GM21381 (cell line): ENCODE results near the gene SAA1.
A peak's percentile ranks its signal among the peaks of the same experiment; 100 is the strongest.
"Not testable (repeated sequence)": the region's sequence is repeated elsewhere in the genome, so short reads cannot be mapped to it uniquely, and the experiment has no call there.

Experiments
- ATAC-seq: cut with Tn5 transposase; IDR thresholded peaks from one replicate; pipeline ENCODE4 v1.9.1; 2021; ENCODE audit warnings: mild to moderate bottlenecking, moderate library complexity; ENCODE audit not compliant: unreplicated experiment

Gene SAA1

DNA sequence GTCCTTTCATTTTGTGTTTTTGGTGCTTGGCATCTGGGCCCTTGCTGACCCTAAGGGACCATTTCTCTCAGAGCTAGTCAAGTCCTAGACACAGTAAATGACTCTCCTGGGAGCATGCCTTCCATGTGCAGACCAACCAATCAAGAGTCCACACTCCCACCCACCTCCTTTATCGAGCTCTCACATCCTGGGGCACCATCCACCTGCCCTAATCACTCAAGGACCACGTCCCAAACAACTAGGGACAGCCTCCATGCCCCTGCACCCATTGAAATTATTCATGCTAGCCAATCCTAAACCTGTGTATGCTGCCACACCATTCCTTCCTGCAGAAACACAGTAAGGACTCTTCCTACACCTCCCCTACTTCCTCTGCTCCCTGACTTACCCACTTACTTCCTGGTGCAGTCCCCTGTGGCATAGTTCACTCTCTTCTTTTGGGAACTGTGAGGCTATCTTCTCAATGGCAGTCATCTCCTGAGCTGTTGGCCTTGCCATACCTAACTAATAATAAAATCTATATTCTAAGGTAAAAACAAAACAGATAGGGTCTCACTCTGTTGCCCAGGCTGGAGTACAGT lies 11.2 kb upstream of the SAA1 start:
- no peak for ATAC-seq

DNA sequence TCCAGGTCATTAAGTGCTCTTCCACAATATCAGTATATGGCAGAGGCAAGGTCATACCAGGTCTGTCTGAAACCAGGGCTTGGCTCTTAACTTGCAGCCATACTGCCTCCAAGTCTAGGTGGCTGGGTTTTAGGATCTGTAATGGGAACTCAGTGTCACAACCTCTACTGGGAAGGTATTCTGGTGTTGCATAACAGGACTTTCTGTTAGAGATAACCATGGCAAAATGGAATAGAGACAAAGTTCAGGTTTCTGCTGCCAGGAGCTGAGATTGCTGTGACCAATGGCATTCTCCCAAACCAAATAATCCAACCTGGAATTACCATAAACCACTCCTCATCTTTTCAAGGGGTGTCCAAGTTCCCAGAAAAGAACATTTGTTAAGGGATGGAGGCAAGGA lies 6.8 kb upstream of the SAA1 start:
- no peak for ATAC-seq

GRCh38 chr11:18261721-18262120 lies 4.3 kb upstream of the SAA1 start:
- ATAC-seq: no peak

GRCh38 chr11:18262681-18263350 lies 3.2 kb upstream of the SAA1 start:
- not testable (repeated sequence) for ATAC-seq

- no peak for ATAC-seq
These were observed 2.0 kb upstream of the SAA1 start for GRCh38 chr11:18264035-18264434.

DNA sequence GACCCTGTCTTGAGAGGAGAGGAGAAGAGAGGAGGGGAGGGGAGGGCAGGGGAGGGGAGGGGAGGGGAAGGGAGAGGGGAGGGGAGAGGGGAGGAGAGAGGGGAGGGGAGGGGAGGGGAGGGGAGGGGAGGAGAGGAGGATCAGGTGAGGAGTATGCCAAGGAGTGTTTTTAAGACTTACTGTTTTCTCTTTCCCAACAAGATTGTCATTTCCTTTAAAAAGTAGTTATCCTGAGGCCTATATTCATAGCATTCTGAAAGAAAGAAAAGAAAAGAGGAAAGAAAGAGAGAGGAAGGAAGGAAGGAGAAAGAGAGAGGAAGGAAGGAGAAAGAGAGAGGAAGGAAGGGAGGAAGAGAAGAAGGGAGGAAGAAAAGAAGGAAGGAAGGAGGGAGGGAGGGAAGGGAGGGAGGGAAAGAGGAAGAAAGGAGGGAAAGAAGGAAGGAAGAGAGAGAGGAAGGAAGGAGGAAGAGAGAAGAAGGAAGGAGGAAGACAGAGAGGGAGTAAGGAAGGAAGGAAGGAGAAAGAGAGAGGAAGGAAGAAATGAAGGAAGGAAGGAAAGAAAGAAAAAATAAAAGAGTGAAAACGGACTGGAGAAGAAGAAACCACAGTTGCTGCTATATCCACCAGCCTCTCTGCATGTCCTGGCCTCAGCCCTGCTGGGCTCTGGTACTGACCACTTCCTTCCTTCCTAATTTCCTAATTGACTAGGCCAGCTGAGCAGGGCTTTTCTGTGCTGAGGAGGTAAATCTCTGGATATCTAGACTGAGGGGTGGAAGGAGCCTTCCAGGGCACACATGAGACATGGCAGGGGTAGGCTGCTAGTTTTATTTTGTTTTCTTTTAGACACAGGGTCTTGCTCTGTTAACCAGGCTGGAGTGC lies 1.1 kb upstream of the SAA1 start:
- ATAC-seq: no peak

GRCh38 chr11:18267335-18268133 lies 1.5 kb downstream of the SAA1 start:
- ATAC-seq: peak; percentile 63

GRCh38 chr11:18269252-18269651 lies 3.2 kb downstream of the SAA1 start:
- not testable (repeated sequence) for ATAC-seq

GRCh38 chr11:18270102-18270501 lies 4.0 kb downstream of the SAA1 start:
- no peak for ATAC-seq

DNA sequence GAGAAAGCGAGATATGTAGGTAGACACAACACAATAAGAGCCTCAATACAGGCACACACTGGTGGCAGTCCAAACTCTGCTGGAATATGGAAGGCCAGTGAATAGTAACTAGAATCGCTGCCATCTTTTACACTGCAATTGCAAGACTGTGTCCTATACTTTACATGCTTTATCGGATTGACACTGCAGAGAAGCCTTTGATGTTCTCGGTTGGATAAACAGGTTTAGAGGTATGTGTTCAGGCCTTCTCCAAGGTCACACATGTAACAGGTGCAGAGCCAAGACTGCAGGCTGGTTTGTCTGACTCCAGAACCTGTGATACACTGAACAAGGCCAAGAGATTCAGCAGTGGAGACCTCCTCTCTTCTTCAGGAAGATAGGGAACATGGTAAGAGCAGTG lies 5.1 kb downstream of the SAA1 start:
- ATAC-seq: no peak

GRCh38 chr11:18277565-18278271 lies 11.7 kb downstream of the SAA1 start:
- ATAC-seq: no peak

- ATAC-seq: peak; percentile 87
These were observed 14.5 kb downstream of the SAA1 start for GRCh38 chr11:18280438-18281045.

GRCh38 chr11:18282626-18283025 lies 16.6 kb downstream of the SAA1 start:
- no peak for ATAC-seq

GRCh38 chr11:18285841-18286240 lies 19.8 kb downstream of the SAA1 start:
- no peak for ATAC-seq

- no peak for ATAC-seq
These were observed 22.8 kb downstream of the SAA1 start for GRCh38 chr11:18288911-18289310.

GRCh38 chr11:18294862-18295261 lies 28.8 kb downstream of the SAA1 start:
- ATAC-seq: peak; percentile 60

DNA sequence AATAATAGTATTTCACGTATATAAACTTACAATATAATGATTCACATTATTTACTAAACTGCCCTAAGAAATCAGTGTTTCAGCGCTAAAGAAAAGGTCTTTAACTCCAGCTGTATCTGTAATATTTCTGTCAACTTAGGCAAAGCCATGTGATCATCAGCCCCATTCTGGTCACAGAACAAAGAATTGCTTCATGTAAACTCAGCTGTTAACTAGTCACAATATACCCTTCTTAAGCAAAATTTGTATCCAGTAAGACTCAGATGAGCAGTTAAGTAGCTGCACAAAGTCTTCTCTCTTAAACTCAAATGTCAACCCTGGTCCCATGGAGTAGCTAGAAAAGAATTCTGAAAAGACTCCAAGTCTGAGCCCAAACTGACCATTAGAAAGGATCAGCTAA lies 29.3 kb downstream of the SAA1 start:
- no peak for ATAC-seq

- no peak for ATAC-seq
These were observed 33.7 kb downstream of the SAA1 start for GRCh38 chr11:18299721-18300120.

GRCh38 chr11:18304745-18305144 lies 38.7 kb downstream of the SAA1 start:
- ATAC-seq: no peak
